SK-N-SH (cell line): ENCODE results near the gene MTR. TPM values are rescaled to one million over a fixed set of nuclear protein-coding genes. Genes with fewer than 3 reads are reported as not detected.

Experiments
- CTCF ChIA-PET: fragments of 300-600, 350-600 bp; formaldehyde crosslinking; extraction: SDS; loops from one replicate; lab custom pipeline; 2021; lab: Yijun Ruan, JAX
- POLR2A ChIA-PET: fragments of 350-600 bp; sonication (Branson Sonifier 250); formaldehyde crosslinking; extraction: SDS; loops from one replicate; lab custom pipeline; 2020; ENCODE audit warnings: antibody characterized with exemption, inconsistent platforms; lab: Yijun Ruan, JAX
- DNase-seq: peaks from one replicate; pipeline ENCODE4 v3.0.0; 2012
- H2AFZ ChIP-seq: fragments of 200-600 bp; sonication (generic); 2 replicates; pipeline ENCODE4 v1.8.1; 2016; ENCODE audit warnings: antibody characterized with exemption, mild to moderate bottlenecking, low read depth
- H3F3A ChIP-seq: fragments of 200-600 bp; sonication (generic); replicated peaks from 2 replicates; pipeline ENCODE3; 2016; ENCODE audit warnings: antibody characterized with exemption, mild to moderate bottlenecking; ENCODE audit not compliant: insufficient read depth
- H3K27ac ChIP-seq, 2 experiments: fragments of 200-500 bp in 1 of 2; fragments of 200-600 bp in 1 of 2; sonication (Bioruptor generic) in 1 of 2; sonication (generic), shearing (Covaris generic) in 1 of 2; 2 replicates each; pipeline versions ENCODE4 v1.5.1 to v1.6.1; 2014 to 2016; ENCODE audit warnings: low read depth in 2 of 2, inconsistent platforms in 1 of 2, low read length in 1 of 2, mild to moderate bottlenecking in 1 of 2, mixed read lengths in 1 of 2
- H3K27me3 ChIP-seq: fragments of 200-600 bp; sonication (generic), shearing (Covaris generic); 2 replicates; pipeline ENCODE4 v1.6.1; 2016; ENCODE audit warnings: mixed run types; ENCODE audit not compliant: insufficient read depth
- H3K36me3 ChIP-seq, 2 experiments: fragments of 200-500 bp in 1 of 2; fragments of 200-600 bp in 1 of 2; sonication (Bioruptor generic) in 1 of 2; sonication (generic) in 1 of 2; replicated peaks in 1 of 2; 2 replicates each; pipeline versions ENCODE3 to v1.5.1; 2014 to 2016; ENCODE audit warnings: low read length in 1 of 2, mild to moderate bottlenecking in 1 of 2; ENCODE audit not compliant: insufficient read depth in 2 of 2, control insufficient read depth in 1 of 2
- H3K4me1 ChIP-seq, 2 experiments: fragments of 200-500 bp in 1 of 2; fragments of 200-600 bp in 1 of 2; sonication (Bioruptor generic) in 1 of 2; sonication (generic), shearing (Covaris generic) in 1 of 2; 2 replicates each; pipeline versions ENCODE4 v1.5.1 to v1.6.1; 2014 to 2016; ENCODE audit warnings: low read depth in 1 of 2, low read length in 1 of 2, mixed run types in 1 of 2; ENCODE audit not compliant: insufficient read depth in 2 of 2, control insufficient read depth in 1 of 2
- H3K4me2 ChIP-seq: fragments of 200-600 bp; sonication (generic), shearing (Covaris generic); 2 replicates; pipeline ENCODE4 v1.6.1; 2017; ENCODE audit warnings: mixed run types
- H3K4me3 ChIP-seq, 2 experiments: fragments of 200-500 bp in 1 of 2; fragments of 200-600 bp in 1 of 2; sonication (Bioruptor generic) in 1 of 2; sonication (generic), shearing (Covaris generic) in 1 of 2; 2 replicates each; pipeline versions ENCODE4 v1.5.1 to v1.8.1; 2014 to 2016; ENCODE audit warnings: low read depth in 2 of 2, inconsistent platforms in 1 of 2, low read length in 1 of 2, mild to moderate bottlenecking in 1 of 2, mixed read lengths in 1 of 2, moderate library complexity in 1 of 2
- H3K79me2 ChIP-seq: fragments of 200-600 bp; sonication (generic); 2 replicates; pipeline ENCODE4 v1.8.1; 2017; ENCODE audit warnings: mild to moderate bottlenecking; ENCODE audit not compliant: insufficient read depth
- H3K9ac ChIP-seq: fragments of 200-600 bp; sonication (generic); 2 replicates; pipeline ENCODE4 v1.6.1; 2017; ENCODE audit warnings: mixed run types
- H3K9me2 ChIP-seq: fragments of 200-600 bp; sonication (generic); 2 replicates; pipeline ENCODE4 v1.6.1; 2017; ENCODE audit warnings: mixed run types
- H3K9me3 ChIP-seq: fragments of 200-600 bp; sonication (generic); 2 replicates; pipeline ENCODE4 v1.6.1; 2017; ENCODE audit warnings: mixed run types, mild to moderate bottlenecking, moderate library complexity
- H4K20me1 ChIP-seq: fragments of 200-600 bp; sonication (generic); 2 replicates; pipeline ENCODE4 v1.6.1; 2017; ENCODE audit warnings: mild to moderate bottlenecking, mixed run types; ENCODE audit not compliant: insufficient read depth
- ELF1 ChIP-seq: IDR thresholded peaks from 2 replicates; pipeline ENCODE4 v1.4.0; 2012
- EZH2phosphoT487 ChIP-seq: fragments of 200-600 bp; sonication (generic); IDR thresholded peaks from 2 replicates; pipeline ENCODE4 v1.6.1; 2017; ENCODE audit warnings: low read depth, mixed run types, mild to moderate bottlenecking, antibody characterized with exemption, moderate library complexity, borderline replicate concordance
- FOSL2 ChIP-seq: IDR thresholded peaks from 2 replicates; pipeline ENCODE4 v1.4.0; 2012; ENCODE audit warnings: low read depth, mild to moderate bottlenecking, moderate library complexity, borderline replicate concordance
- FOXJ3 ChIP-seq: sonication (generic); formaldehyde crosslinking; IDR thresholded peaks from 2 replicates; pipeline ENCODE4 v1.5.1; 2020; ENCODE audit warnings: mild to moderate bottlenecking, missing genetic modification reagents
- GATA2 ChIP-seq: sonication (generic); formaldehyde crosslinking; IDR thresholded peaks from 2 replicates; pipeline ENCODE4 v1.5.0; 2020; ENCODE audit warnings: mild to moderate bottlenecking, missing genetic modification reagents
- JUND ChIP-seq: IDR thresholded peaks from 2 replicates; pipeline ENCODE4 v1.4.0; 2012
- MEF2A ChIP-seq: IDR thresholded peaks from 2 replicates; pipeline ENCODE4 v1.4.0; 2012; ENCODE audit warnings: low read depth, borderline replicate concordance
- MXI1 ChIP-seq: IDR thresholded peaks from 2 replicates; pipeline ENCODE4 v1.6.1; 2012; ENCODE audit warnings: mild to moderate bottlenecking, low read depth, low read length, improper control_type of control experiment
- NRF1 ChIP-seq: IDR thresholded peaks from 2 replicates; pipeline ENCODE4 v1.6.1; 2012; ENCODE audit warnings: low read depth, mild to moderate bottlenecking, low read length
- POLR2AphosphoS5 ChIP-seq: IDR thresholded peaks from 2 replicates; pipeline ENCODE4 v1.6.1; 2012; ENCODE audit warnings: low read depth, low read length
- RXRA ChIP-seq: IDR thresholded peaks from 2 replicates; pipeline ENCODE4 v1.4.0; 2012; ENCODE audit warnings: low read depth, mild to moderate bottlenecking, borderline replicate concordance
- TAF1 ChIP-seq: IDR thresholded peaks from 2 replicates; pipeline ENCODE4 v1.6.1; 2012; ENCODE audit warnings: low read depth, mild to moderate bottlenecking, low read length, moderate library complexity, borderline replicate concordance
- TEAD4 ChIP-seq: IDR thresholded peaks from 2 replicates; pipeline ENCODE4 v1.4.0; 2012; ENCODE audit warnings: mild to moderate bottlenecking, borderline replicate concordance; ENCODE audit not compliant: insufficient read depth
- YY1 ChIP-seq: IDR thresholded peaks from 2 replicates; pipeline ENCODE4 v1.4.0; 2012; ENCODE audit warnings: low read depth, mild to moderate bottlenecking
- WGBS: methylation state at CpG from one replicate; pipeline ENCODE4 v1.1.6; 2017; ENCODE audit warnings: low lambda C conversion rate; 5-methylcytosine and 5-hydroxymethylcytosine counted together
- polyA plus RNA-seq, 3 experiments: library from polyadenylated mRNA; depleted of rRNA; stranded (reverse); fragments of >200 nt; gene quantifications; 2 replicates each; pipeline ENCODE4 v1.2.3, GENCODE V29; 2012
- TF ChIP-seq, protein P1 (sequence below): fragments of 150-350 bp; IDR thresholded peaks from 2 replicates; pipeline ENCODE4 v1.6.1; 2017; ENCODE audit warnings: antibody characterized with exemption, low read length, low read depth, borderline replicate concordance
- TF ChIP-seq, protein P2 (sequence below): IDR thresholded peaks from 2 replicates; pipeline ENCODE4 v1.4.0; 2012; ENCODE audit warnings: low read depth
- TF ChIP-seq, protein P3 (sequence below): IDR thresholded peaks from 2 replicates; pipeline ENCODE4 v1.4.0; 2012; ENCODE audit warnings: low read depth, borderline replicate concordance
- TF ChIP-seq, protein P4 (sequence below): IDR thresholded peaks from 2 replicates; pipeline ENCODE4 v1.4.0; 2012; ENCODE audit warnings: low read depth, borderline replicate concordance
- TF ChIP-seq, protein P5 (sequence below): IDR thresholded peaks from 2 replicates; pipeline ENCODE4 v1.6.1; 2012; ENCODE audit warnings: mild to moderate bottlenecking, low read depth, low read length, moderate library complexity

Gene MTR
- polyA plus RNA-seq, 1 of the 3 experiments (the other 2 are of a cell fraction): 5.4 TPM

DNA sequence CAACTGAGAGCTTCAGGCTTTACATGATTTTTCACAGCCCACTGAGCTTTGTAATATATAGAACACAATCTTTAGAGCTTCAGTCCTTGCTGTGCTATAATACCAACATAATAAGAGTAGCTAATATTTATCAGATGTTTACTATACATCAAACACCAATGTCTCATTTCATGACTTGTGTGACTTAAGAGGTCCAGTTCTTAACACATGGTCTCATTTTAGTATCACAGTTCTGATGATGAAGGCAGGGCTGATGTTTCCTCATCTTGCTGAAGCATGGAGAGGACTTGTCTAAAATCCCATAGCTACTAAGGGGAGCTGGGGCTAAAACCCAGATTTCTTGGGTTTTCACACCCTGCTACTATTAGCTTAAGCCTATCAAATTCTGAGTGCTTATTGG, 5.5 kb downstream of the MTR start:
- ChIA-PET POLR2A (no interaction called here), CTCF (interaction anchor here (1.0 kb wide), 1 partner anchor 42 kb away, joined by 5 read pairs; no protein-coding TSS in a partner anchor)
- no peak overlapping the region for H3K27ac ChIP-seq
- H3F3A ChIP-seq: peaks cover 3% of the 10 kb centered on the region
- H3K9me2 ChIP-seq: no peaks in the 10 kb centered on the region
- peaks cover 0 to 24% of the 10 kb centered on the region in 2 experiments for H3K36me3 ChIP-seq
- H3K79me2 ChIP-seq: peaks cover 85% of the 10 kb centered on the region
- no peak for TF ChIP-seq FOXJ3 (CRISPR knock-in tag)
- TF ChIP-seq FOSL2: no peak
- no peak for TF ChIP-seq TEAD4
- no peak for TF ChIP-seq MEF2A
- TF ChIP-seq, protein P1, sequence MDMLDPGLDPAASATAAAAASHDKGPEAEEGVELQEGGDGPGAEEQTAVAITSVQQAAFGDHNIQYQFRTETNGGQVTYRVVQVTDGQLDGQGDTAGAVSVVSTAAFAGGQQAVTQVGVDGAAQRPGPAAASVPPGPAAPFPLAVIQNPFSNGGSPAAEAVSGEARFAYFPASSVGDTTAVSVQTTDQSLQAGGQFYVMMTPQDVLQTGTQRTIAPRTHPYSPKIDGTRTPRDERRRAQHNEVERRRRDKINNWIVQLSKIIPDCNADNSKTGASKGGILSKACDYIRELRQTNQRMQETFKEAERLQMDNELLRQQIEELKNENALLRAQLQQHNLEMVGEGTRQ: no peak
- no peak for TF ChIP-seq EZH2phosphoT487
- no peak for TF ChIP-seq POLR2AphosphoS5
- TF ChIP-seq YY1: no peak
- no peak for TF ChIP-seq ELF1
- TF ChIP-seq, protein P2, sequence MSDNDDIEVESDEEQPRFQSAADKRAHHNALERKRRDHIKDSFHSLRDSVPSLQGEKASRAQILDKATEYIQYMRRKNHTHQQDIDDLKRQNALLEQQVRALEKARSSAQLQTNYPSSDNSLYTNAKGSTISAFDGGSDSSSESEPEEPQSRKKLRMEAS: no peak
- TF ChIP-seq MXI1: no peak
- H3K9ac ChIP-seq: no peak overlapping the region
- no peak overlapping the region for H2AFZ ChIP-seq
- no peak overlapping the region for H3K4me3 ChIP-seq
- H3K9me3 ChIP-seq: no peaks in the 10 kb centered on the region
- no peak for DNase-seq
- no peak overlapping the region for H3K4me2 ChIP-seq
- no peaks in the 10 kb centered on the region for H3K27me3 ChIP-seq
- H3K4me1 ChIP-seq: peaks cover 0 to 3% of the 10 kb centered on the region in 2 experiments; a peak in 2 of 4 replicates
- no peaks in the 10 kb centered on the region for H4K20me1 ChIP-seq

DNA sequence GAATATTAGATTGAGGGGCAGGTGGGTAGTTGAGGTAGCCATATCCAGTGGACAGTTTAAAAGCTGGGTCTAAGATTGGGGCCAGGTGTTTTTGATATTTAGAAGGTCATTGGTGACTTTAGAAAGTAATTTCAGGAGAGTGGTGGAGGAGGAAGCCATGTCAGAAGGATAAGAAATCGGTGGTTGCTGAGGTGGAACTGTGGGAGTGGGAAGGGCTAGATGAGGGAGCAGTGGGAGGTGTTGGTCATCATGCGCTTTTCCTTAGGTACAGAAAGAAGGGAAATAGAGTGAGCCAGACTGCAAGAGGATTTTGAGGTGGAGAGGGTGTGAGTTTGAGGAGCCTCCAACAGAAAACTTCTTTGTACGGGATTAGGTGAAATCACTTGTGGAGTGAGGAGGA, 7.2 kb downstream of the MTR start:
- Histone ChIP-seq H3K9ac (no peak overlapping the region), H3K79me2 (peaks cover 76% of the 10 kb centered on the region), H3K4me2 (no peak overlapping the region), H3K27ac (no peak overlapping the region), H4K20me1 (no peaks in the 10 kb centered on the region), H2AFZ (no peak overlapping the region), H3F3A (peaks cover 3% of the 10 kb centered on the region), H3K36me3 (peaks cover 7 to 24% of the 10 kb centered on the region in 2 experiments), H3K27me3 (no peaks in the 10 kb centered on the region), H3K9me2 (no peaks in the 10 kb centered on the region), H3K9me3 (no peaks in the 10 kb centered on the region), H3K4me3 (no peak overlapping the region), H3K4me1 (no peaks in the 10 kb centered on the region; a peak in 2 of 4 replicates)
- no peak for DNase-seq
- ChIA-PET CTCF (interaction anchor here (1.3 kb wide), 1 partner anchor 43 kb away, joined by 3 read pairs; no protein-coding TSS in a partner anchor), POLR2A (no interaction called here)
- 84% methylated on average over 3 of the region's 3 CpGs for WGBS
- TF ChIP-seq RXRA (no peak), GATA2 (CRISPR knock-in tag) (no peak), FOSL2 (no peak), MXI1 (no peak), YY1 (no peak), NRF1 (no peak), MEF2A (no peak), TAF1 (no peak), JUND (no peak)
- TF ChIP-seq, protein P3, sequence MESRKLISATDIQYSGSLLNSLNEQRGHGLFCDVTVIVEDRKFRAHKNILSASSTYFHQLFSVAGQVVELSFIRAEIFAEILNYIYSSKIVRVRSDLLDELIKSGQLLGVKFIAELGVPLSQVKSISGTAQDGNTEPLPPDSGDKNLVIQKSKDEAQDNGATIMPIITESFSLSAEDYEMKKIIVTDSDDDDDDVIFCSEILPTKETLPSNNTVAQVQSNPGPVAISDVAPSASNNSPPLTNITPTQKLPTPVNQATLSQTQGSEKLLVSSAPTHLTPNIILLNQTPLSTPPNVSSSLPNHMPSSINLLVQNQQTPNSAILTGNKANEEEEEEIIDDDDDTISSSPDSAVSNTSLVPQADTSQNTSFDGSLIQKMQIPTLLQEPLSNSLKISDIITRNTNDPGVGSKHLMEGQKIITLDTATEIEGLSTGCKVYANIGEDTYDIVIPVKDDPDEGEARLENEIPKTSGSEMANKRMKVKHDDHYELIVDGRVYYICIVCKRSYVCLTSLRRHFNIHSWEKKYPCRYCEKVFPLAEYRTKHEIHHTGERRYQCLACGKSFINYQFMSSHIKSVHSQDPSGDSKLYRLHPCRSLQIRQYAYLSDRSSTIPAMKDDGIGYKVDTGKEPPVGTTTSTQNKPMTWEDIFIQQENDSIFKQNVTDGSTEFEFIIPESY: no peak
- TF ChIP-seq, protein P1: no peak
- TF ChIP-seq, protein P4, sequence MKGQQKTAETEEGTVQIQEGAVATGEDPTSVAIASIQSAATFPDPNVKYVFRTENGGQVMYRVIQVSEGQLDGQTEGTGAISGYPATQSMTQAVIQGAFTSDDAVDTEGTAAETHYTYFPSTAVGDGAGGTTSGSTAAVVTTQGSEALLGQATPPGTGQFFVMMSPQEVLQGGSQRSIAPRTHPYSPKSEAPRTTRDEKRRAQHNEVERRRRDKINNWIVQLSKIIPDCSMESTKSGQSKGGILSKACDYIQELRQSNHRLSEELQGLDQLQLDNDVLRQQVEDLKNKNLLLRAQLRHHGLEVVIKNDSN: no peak
- TF ChIP-seq, protein P5, sequence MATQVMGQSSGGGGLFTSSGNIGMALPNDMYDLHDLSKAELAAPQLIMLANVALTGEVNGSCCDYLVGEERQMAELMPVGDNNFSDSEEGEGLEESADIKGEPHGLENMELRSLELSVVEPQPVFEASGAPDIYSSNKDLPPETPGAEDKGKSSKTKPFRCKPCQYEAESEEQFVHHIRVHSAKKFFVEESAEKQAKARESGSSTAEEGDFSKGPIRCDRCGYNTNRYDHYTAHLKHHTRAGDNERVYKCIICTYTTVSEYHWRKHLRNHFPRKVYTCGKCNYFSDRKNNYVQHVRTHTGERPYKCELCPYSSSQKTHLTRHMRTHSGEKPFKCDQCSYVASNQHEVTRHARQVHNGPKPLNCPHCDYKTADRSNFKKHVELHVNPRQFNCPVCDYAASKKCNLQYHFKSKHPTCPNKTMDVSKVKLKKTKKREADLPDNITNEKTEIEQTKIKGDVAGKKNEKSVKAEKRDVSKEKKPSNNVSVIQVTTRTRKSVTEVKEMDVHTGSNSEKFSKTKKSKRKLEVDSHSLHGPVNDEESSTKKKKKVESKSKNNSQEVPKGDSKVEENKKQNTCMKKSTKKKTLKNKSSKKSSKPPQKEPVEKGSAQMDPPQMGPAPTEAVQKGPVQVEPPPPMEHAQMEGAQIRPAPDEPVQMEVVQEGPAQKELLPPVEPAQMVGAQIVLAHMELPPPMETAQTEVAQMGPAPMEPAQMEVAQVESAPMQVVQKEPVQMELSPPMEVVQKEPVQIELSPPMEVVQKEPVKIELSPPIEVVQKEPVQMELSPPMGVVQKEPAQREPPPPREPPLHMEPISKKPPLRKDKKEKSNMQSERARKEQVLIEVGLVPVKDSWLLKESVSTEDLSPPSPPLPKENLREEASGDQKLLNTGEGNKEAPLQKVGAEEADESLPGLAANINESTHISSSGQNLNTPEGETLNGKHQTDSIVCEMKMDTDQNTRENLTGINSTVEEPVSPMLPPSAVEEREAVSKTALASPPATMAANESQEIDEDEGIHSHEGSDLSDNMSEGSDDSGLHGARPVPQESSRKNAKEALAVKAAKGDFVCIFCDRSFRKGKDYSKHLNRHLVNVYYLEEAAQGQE: no peak
